ENCODE measurements around the gene NPAS2.

The NPAS2 gene

GRCh38 chr2:100987536-100987935 lies 167.6 kb downstream of the NPAS2 start:
- H3K27ac ChIP-seq, result no peak overlapping the region
- intact Hi-C loops (cut with DNase I; ENCODE audit: low total_unique reads), result no loop called here
- no peak for TF ChIP-seq CTCF (IDR thresholded peaks at IDR 0.05)
- peaks cover 0 to 37% (median 11%) of the 10 kb centered on the region in 3 donors for H3K36me3 ChIP-seq
- H3K27me3 ChIP-seq, result no peaks in the 10 kb centered on the region
- no peaks in the 10 kb centered on the region for H3K9me3 ChIP-seq
- no peak overlapping the region for H3K4me3 ChIP-seq
- no peak for DNase-seq
- H3K4me1 ChIP-seq, result peaks cover 0 to 13% (median 0%) of the 10 kb centered on the region in 4 donors

- Histone ChIP-seq H3K27me3 (no peaks in the 10 kb centered on the region), H3K4me3 (no peak overlapping the region), H3K27ac (no peak overlapping the region), H3K9me3 (no peaks in the 10 kb centered on the region), H3K36me3 (peaks cover 0 to 33% (median 10%) of the 10 kb centered on the region in 3 donors), H3K4me1 (peaks cover 0 to 13% (median 0%) of the 10 kb centered on the region in 4 donors)
- intact Hi-C loops (cut with DNase I; ENCODE audit: low total_unique reads), result no loop called here
- DNase-seq, result no peak
- no peak for TF ChIP-seq CTCF (IDR thresholded peaks at IDR 0.05)
Observed at GRCh38 chr2:100987974-100988373, 168.0 kb downstream of the NPAS2 start.

GRCh38 chr2:100988630-100989417 lies 168.9 kb downstream of the NPAS2 start:
- no peak for TF ChIP-seq CTCF (IDR thresholded peaks at IDR 0.05)
- intact Hi-C loops (cut with DNase I; ENCODE audit: low total_unique reads), result no loop called here
- no peak overlapping the region for H3K4me3 ChIP-seq
- peaks cover 0 to 9% (median 0%) of the 10 kb centered on the region in 4 donors for H3K4me1 ChIP-seq
- no peaks in the 10 kb centered on the region for H3K9me3 ChIP-seq
- peaks cover under 1 to 35% (median 12%) of the 10 kb centered on the region in 3 donors for H3K36me3 ChIP-seq
- no peak for DNase-seq
- H3K27me3 ChIP-seq, result no peaks in the 10 kb centered on the region
- no peak overlapping the region for H3K27ac ChIP-seq

GRCh38 chr2:100989666-100990065 lies 169.7 kb downstream of the NPAS2 start:
- Histone ChIP-seq H3K9me3 (no peaks in the 10 kb centered on the region), H3K36me3 (peaks cover 3 to 43% (median 18%) of the 10 kb centered on the region in 3 donors), H3K4me1 (peaks cover 0 to under 1% (median 0%) of the 10 kb centered on the region in 4 donors), H3K4me3 (no peak overlapping the region), H3K27me3 (no peaks in the 10 kb centered on the region), H3K27ac (no peak overlapping the region)
- no peak for TF ChIP-seq CTCF (IDR thresholded peaks at IDR 0.05)
- intact Hi-C loops (cut with DNase I; ENCODE audit: low total_unique reads), result no loop called here
- no peak for DNase-seq

GRCh38 chr2:100990166-100990565 lies 170.2 kb downstream of the NPAS2 start:
- H3K27ac ChIP-seq, result no peak overlapping the region
- intact Hi-C loops (cut with DNase I; ENCODE audit: low total_unique reads), result no loop called here
- DNase-seq, result no peak
- peaks cover 3 to 48% (median 19%) of the 10 kb centered on the region in 3 donors for H3K36me3 ChIP-seq
- H3K27me3 ChIP-seq, result no peaks in the 10 kb centered on the region
- TF ChIP-seq CTCF (IDR thresholded peaks at IDR 0.05), result no peak
- no peaks in the 10 kb centered on the region for H3K4me1 ChIP-seq
- no peak overlapping the region for H3K4me3 ChIP-seq
- no peaks in the 10 kb centered on the region for H3K9me3 ChIP-seq

Measured in tibial artery (tissue), 4 donors.